GM21367 (cell line): ENCODE data around the gene KAT7.

Source experiments
- ATAC-seq: cut with Tn5 transposase; IDR thresholded peaks from one replicate; pipeline ENCODE4 v1.9.1; 2021; ENCODE audit not compliant: unreplicated experiment

KAT7 gene

DNA sequence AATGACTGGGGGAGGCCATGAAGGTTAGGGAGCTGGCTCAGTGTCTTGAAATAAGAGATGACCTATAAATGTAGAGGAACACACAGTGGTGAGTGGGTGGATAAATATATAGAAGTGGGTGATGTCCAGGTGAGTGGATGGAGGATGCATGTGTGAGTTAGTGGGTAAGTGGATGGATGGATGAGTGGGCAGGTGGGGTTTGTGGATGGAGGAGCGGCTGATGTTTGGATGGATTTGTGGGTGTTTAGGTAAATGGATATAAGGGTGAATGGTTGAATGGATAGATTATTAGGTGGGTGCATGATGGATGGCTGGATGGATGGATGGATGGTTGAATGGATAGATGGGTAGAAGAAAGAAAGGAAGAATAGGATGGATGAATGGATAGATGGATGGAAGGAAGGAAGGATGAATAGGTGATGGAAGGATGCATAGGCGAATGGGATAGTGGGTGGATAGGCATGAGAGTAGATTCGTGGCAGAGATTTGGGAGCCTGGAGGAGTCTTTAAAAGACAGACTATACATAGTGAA is 78.5 kb downstream of the KAT7 start:
- no peak for ATAC-seq

DNA sequence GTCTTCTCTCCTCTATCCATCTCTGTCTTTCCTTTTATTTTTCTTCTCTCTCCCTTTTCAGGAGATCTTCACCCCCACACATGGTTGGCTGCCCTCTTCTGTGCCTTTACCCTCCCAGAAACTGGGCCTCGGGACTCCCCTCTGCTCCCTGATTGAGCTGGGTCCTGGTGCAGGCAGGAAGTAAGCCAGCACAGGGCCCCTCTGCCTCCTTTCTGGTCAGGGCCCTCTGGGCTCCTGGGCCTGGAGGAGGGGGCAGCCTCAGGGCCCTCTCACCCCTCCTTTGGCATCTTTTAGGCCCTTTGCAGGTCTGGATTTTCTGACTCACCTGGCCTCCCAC is 80.5 kb downstream of the KAT7 start:
- ATAC-seq, result no peak

- ATAC-seq, result no peak
These were observed 81.8 kb downstream of the KAT7 start for GRCh38 chr17:49870298-49870697.

- ATAC-seq, result no peak
These were observed 82.7 kb downstream of the KAT7 start for GRCh38 chr17:49871211-49871610.

DNA sequence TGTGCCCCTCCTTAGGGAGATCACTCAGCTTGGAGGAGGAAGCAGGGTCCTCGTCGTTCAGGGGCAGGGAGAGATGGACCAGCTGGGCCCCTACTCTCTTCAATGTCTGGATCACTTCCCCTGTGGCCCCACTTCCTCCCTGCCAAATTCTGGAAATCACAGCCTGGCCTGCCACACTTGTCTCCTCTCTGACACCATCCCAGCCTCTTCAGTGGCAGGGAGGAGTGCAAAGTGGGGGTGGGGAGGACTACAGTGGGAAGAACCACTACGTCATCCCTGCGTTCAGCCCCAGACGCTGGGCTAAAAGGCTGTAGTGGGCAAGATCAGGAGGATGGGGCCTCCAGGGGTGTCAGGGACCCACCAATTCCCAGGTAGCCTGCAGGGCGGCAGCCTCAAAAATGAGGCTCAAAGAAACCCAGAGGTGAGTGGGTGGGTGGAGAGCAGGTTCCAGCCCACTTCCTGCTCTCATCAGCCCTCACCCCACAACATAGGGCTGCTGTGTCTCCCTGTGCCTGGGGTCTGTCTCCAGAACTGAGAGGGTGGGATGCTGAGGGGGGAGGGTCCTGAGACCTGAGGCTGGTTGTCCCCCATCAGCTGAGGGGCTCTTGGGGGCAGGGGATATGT is 84.4 kb downstream of the KAT7 start:
- ATAC-seq, result no peak

- ATAC-seq, result no peak
These were observed 85.0 kb downstream of the KAT7 start for GRCh38 chr17:49873466-49873865.

- no peak for ATAC-seq
These were observed 85.4 kb downstream of the KAT7 start for GRCh38 chr17:49873926-49874325.

- no peak for ATAC-seq
These were observed 86.4 kb downstream of the KAT7 start for GRCh38 chr17:49874911-49875310.

GRCh38 chr17:49875685-49876084 is 87.2 kb downstream of the KAT7 start:
- no peak for ATAC-seq

DNA sequence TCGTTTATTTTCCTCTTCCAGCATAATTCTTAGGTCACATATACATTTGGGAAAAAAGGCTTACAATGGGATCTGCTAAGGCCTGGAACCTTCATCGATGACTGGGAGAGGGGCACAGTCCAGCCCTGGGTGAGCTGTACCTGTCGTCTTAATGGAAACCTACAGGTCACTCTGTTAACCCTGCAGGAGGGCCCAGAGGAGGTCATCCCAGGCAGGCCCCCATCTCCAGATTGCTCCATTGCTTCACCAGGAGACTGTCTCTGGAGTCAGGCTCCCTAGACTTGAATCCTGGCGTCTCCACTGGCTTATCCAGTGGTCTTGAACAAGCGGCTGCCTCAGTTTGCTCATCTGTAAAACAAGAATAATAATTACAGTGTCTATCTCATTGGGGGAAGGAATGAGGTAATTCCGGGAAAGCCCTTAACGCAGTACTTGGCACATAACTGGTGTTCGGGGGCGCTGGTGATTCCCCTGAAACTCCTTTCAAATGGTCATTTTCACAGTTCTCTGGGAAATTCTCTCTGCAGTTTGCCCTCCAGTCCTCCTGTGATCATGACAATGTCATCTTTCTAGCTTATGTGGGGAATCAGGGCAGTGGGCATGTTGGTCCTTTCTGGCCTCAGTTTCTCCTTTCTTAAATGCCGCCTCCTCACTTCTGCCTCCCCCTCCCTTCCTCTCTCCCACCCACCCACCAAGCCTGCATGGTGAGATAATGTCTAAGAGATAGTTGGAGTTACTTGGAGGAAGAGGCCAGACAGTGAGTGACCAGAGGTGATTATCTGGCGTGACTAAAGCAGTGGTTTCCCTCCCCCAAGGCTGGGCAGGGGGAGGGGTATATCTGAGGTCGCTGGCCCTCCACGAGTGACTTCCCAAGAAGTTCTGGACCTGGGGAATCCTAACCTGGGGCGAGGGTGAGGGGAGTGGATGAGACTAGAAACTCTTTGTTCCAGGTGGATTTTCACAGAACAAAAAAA is 90.7 kb downstream of the KAT7 start:
- ATAC-seq, result no peak

DNA sequence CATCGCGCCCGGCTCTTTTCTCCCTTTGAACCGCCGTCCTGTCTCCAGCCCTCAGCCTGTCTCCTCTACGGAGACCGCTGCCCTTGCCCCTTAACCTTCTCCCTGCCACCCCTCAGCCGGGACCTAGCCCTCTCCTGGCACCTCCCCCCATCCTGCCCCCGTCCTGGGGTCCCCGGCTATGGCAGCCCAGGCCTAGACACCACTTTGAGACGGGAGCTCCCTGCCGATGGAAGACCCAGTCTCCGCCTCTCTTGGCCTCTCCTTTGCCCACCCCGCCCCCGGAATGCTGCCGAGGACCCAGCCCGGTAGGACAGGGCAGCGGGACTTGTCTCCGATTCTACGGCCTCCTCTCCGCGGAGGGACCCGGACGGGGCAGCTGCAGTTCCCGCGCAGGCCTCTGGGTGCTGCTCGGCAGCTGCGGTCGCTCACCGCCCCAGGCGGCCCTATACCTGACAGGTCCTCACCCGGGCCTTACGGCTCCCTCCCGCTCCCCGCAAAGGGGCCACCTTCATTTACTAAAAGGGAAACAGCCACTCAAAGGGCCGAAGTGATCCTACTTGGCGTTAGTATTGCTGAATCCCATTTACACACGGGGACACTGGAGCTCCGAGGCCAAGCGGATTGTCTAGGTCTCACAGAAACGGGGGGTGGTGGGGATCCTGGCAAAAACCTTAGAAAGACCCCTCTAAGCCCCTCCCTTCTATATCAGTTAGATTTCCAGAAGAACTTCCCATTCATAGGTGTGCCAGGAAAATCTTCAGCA is 92.0 kb downstream of the KAT7 start:
- ATAC-seq, result peak; percentile 64

DNA sequence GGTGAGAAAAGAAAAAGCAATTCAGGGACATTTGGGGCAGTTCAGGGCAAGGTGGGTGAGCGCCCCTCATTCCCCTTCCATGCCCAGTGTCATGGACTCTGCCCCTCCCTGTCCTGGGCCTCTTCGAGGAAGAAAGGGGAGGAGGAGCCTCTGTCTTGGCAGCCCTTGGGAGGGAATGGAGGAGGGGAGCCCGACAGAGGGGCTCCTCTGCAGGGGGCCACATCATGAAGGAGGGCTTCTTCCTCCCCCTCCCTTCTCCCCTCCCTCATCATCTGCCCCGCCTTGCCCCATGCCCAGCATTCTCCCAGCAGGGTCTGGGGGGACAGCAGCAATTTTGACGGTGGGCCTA is 92.5 kb downstream of the KAT7 start:
- no peak for ATAC-seq

DNA sequence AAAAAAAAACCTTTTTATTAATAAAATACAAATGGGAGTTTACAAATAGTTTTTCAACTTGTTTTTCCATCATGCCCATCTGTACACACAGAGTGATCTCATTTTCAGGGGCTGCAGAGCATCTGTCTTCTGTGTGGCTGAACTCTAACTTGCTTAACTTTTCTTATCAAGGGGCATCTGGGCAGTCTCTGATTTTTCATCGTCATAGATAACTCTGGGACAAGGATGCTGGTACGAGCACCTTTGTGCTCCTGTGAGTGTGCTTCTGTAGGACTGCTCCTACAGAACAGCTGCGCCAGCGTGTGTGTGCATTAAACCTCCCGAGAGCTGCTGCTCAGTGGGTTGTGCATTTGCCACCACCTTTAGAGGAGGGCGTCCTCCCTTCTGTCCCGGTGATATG is 94.0 kb downstream of the KAT7 start:
- no peak for ATAC-seq
